Hypothalamus (tissue), 51 donors: Measurements from ENCODE around the gene PKP1.

Source experiments
- DNase-seq, 51 donors: peaks; one replicate each; lab custom pipeline; 2025; lab: John Stamatoyannopoulos, UW

PKP1 gene

DNA sequence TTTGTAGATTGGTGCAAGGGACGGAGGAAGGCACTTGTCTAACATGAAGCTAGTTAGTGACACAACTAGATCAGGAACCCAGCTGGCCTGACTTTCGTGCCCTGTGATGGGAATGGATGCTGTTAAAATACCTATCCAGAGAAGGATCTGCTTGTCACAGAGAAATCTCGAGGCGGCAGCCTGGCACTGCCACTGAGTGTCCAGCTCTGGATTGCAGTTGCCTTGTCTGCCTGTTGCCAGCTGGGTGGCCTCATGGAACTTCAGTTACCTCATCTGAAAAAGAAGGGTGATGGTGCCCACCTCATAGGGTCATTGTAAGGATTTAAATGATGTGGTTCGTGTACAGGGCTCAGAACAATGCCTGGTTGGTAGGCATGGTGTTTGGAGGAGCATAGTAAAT, 2.4 kb upstream of the PKP1 start:
- no peak for DNase-seq

DNA sequence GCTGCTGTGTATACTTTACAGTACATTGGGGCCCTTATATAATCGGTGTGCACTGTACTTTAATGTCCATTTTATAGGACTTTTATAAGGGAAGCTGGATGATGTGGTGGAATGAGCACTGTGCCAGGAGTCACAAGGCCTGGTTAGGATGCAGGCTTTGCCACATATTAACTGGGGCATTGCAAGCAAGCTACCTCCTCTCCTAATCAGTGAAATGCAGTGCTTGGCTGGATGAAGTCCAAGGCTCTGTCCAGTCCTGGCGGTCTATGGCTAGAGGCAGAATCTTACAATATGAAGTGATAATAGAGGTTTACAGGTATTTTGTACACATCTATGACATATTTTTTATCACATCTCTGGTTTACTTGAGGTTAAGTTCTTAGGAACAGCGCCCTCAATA, 1.7 kb upstream of the PKP1 start:
- DNase-seq, result no peak

DNA sequence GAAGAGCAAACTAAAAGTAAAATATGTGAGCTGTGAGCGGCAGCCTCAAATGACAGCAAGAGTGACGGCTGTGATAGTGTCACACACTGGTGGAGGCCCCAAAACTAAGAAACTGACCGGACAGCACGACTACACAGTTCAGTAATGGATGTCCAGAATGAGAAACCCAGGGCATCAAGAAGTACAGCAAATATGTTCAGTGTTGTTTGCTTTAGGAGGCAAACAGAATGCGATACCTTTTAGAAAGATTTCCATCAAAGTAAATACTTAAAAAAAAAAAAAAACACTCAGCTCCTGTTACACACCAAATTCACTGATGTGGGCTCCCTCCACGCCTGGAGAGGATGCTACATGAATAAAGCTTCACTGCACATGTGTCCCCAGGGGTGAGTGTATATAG, 1.1 kb upstream of the PKP1 start:
- no peak for DNase-seq

DNA sequence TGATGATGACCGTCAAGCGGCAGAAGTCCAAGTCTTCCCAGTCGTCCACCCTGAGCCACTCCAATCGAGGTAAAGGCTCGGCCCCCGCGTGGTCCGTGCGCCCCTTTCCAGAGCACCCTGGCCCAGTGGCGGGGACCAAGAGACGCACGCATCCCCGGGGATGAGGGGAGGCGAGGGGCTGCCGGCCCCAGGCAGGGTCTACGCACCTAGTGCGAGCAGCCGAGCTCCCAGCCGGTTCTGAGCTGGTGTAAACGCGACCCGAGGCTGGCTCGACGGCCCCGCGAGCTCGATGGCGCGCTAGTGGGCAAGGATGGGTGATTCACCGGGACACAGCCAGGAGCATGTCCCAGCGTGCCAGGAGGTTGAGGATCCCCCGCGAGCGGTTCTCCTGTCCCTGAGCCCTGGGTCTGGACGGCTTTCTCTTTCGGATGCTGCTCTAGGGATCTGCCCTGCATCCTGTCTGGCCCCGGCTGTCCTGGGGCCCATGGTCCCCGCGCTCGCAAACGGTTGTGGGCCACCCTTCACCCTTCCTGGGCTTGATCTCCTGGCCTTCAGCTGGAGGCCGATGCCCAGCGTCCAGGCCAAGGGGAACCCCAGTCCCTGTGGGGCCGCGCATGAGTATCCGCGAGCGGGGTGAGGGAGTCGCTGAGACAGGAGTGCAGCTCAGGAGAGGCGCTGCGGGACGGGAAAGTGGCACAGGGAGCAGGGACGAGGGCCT, 689 bp downstream of the PKP1 start:
- DNase-seq, result no peak

- DNase-seq, result no peak
Observed at GRCh38 chr1:201284636-201285035, 1.3 kb downstream of the PKP1 start.

GRCh38 chr1:201285846-201286245, 2.5 kb downstream of the PKP1 start:
- DNase-seq, result no peak

DNA sequence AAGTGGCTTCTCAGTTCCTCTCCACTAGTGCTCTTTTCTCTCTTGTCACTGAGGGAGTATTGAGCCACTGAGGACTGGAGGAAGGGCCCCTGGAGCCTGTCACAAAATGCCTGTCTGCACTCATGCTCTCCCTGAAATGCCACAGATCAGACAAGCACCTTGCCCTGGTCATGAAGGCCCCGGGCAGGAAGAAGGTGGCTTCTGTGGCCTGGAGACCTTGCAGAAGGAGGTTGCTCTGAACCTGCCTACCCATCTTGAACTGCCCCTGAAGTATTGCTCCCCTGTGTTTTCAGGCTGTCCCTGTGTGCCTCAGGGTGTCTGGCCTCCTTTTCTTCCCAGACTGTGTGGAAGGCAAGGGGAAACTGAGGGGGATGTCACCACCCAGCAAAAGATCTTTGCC, 3.1 kb downstream of the PKP1 start:
- no peak for DNase-seq

- DNase-seq, result no peak
Observed at GRCh38 chr1:201288007-201288406, 4.7 kb downstream of the PKP1 start.

- DNase-seq, result no peak
Observed at GRCh38 chr1:201288765-201289164, 5.5 kb downstream of the PKP1 start.

DNA sequence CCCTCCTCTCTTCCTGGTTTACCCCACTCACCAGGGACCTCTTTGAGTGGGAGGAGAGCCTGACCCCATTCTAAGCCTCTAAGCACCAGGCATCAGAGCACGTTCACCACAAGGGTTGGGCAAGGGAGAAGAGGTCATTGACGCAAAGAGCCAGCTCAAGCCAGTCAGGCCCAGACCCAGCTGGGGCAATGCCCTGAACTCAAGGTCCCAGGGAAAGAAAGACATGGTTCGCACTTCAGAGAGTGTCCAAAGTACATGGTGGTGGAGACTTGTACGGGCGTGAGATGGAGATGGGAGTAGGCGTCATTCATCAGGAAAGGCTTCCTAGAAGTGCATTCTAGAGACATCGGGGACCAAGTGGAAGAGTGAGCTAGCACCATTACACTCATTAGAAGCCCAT, 7.2 kb downstream of the PKP1 start:
- no peak for DNase-seq

GRCh38 chr1:201291916-201292315, 8.6 kb downstream of the PKP1 start:
- no peak for DNase-seq

- no peak for DNase-seq
Observed at GRCh38 chr1:201294876-201295275, 11.6 kb downstream of the PKP1 start.

- DNase-seq, result no peak
Observed at GRCh38 chr1:201295346-201295745, 12.0 kb downstream of the PKP1 start.

GRCh38 chr1:201295861-201296260, 12.6 kb downstream of the PKP1 start:
- DNase-seq, result no peak

- DNase-seq, result no peak
Observed at GRCh38 chr1:201296352-201296751, 13.0 kb downstream of the PKP1 start.

- no peak for DNase-seq
Observed at GRCh38 chr1:201298396-201299381, 15.4 kb downstream of the PKP1 start.

DNA sequence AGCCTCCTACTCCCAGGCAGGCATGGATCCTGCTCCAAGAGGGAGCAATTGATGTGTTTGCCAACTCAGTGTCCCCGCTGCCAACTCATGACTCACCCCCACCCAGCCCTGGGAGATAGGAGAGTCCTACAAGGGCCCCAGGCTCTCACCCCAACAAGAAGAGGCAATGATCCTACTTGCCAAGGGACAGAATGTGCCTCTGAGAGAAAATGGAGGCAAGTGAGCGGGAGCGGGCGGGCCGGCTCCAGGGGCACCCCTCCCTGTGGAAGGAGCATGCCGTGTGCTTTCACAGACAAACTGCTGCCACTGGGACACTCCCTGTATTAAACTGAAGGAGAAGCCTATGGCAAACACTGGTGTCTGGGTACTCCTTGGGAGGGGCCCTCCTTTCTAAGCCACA, 16.7 kb downstream of the PKP1 start:
- no peak for DNase-seq

DNA sequence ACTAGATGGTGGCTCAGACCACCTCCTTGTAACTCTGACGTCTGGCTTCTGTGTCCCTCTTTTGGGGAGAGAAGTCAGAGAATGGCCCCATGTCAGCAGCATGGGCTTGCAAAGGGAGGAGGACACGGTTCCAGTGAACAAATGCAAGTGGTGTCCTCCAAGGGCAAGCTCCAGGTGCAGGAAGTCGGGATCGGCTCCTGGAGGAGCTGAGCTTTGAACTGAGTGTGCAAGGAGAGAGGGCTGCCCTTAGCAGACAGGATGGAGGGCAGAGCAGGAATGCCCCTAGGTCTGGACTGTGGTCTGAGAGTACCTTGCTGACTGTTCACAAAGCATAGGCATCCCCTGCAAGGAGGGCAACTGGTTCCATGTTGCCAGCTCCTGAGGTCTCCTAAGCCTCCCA, 17.3 kb downstream of the PKP1 start:
- no peak for DNase-seq

DNA sequence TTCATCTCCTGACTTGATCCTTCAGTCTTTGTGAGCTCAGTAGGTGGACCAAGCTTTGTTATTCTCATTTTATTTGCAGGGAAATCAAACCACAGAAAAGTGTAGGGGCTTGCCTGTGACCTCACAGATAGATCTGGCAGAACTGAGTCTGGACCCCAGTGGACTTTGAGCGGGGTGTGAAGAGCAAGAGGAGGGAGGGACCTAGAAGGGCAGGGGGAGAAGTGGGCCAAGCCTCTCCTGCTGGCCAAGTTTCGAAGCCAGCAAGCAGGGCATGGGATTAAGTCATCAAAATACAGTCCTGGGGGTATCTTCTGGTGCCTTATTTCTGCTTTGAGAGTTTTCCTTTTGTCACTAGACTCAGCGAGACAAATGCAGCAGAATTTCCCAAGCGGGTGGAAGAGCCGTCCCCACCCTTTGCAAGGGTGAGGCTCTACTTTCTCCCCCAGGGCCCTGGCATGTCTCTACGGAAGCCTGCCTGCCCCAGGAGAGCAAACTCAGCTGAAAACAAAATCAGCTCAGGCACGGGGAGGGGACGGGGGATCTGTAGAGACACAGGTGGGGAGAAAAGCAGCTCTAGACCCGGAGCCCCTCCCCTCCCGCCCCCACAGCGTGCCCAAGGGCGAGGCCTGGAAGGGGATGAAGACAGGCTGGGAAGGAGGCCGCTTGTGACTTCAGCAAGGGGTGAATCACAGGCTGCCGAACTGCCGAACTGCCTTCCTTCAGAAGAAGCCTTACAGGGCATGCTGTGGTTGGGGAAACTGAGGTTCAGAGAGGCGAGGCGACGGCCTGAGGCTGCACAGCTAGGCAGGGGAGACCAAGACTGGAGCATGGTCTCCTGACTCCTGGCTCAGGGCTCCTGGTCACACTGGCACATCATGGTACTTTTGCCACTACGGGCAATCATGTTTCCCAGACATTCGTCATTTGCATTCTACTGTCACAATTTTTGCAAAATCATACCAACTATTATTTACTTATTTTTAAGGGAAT, 19.2 kb downstream of the PKP1 start:
- DNase-seq, result no peak

DNA sequence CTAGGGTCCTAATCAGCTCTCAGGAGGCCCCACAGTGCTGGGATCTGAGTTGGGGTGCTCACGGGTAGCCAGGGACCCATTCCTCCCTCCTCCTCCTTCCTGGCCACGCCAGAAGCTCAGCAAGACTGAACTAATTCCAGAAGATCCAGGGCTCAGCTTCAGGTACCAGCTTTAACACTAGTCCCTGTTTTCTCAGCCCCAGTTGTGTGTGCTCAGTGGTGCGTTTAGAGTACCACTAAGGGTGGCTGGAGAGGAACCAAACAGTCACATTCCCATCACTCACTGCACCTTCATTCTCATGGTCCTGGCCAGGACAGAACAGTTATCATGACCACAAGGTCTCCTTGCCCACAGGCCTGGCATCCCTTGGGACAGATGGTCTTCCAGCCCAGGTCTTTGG, 20.8 kb downstream of the PKP1 start:
- DNase-seq, result no peak

GRCh38 chr1:201305815-201306214, 22.5 kb downstream of the PKP1 start:
- no peak for DNase-seq
